KG1 (cell line): ENCODE results near the gene CACTIN.

ENCODE experiments used
- DNase-seq: peaks from one replicate; lab custom pipeline; 2025; lab: John Stamatoyannopoulos, UW

Gene CACTIN

DNA sequence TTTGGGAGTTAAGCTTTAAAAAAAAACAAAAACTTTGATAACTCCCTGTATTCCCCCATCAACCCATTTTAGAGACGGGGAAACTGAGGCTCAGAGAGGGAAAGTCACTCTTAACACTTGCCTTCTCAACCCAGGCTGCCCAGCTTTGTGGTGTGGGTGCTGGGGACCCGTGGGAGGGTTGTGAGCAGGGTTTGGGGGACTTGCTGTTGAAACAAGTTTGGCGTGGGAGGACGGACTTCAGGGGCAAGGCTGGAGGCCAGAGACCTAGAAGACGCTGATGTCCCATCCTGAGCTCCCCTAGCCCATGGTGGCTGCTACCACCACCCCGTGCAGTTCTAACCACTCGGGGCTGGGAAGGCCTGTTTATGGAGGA lies 747 bp upstream of the CACTIN start:
- DNase-seq: no peak

DNA sequence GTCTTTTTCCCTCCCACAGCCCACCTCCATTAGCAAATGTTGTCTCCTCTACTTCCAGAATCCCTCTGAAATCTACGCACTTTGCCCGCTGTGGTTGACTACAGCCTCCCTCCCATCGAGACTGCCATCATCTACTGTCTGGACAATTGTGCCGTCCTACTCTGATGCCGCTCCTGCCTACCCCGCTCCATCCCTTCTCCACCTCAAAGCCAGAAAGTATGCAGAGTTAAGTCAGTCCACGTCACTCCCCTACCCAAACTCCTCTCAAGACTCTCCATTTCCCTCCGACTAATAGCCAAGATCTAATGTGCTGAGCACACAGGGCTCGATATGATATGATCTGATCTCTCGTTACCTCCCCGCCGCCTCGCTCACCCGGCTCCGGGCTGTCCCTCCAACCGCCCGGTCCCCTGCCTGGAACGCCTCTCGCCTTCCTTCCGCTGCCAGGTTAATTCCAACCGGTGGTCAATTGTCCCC lies 556 bp downstream of the CACTIN start:
- DNase-seq: no peak

DNA sequence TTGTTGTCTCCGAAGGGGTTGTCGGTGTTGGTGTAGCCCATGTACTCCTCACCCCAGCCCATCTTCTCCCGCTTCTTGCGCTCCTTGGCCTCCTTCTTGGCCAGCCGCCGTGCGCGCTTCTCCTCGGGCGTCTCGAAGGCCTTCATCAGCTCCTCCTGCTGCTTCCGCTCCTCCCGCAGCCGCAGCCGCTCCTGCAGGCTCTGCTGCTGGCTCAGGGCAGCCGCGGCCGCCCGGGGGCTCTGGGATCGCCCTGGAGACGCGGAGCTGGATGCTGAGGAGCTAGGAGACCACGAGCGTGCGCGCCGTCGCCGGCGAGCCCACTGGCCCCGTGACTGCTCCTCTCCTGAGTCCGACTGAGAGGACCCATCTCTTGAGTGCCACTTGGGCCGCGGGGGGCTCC lies 2.9 kb downstream of the CACTIN start:
- no peak for DNase-seq

DNA sequence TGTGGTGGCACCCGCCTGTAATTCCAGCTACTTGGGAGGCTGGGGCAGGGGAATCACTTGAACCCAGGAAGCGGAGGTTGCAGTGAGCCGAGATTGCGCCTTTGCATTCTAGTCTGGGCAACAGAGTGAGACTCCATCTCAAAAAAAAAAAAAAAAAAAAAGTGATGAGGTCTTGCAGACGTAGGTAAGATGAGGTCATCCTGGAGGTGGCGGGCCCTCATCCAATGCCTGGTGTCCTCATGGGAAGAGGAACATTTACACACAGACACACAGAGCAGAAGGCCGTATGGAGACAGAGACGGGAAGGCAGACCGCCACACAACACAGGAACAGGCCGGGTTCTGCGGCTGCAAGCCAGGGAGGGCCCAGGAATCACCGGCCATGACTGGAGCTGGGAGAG lies 4.4 kb downstream of the CACTIN start:
- no peak for DNase-seq

DNA sequence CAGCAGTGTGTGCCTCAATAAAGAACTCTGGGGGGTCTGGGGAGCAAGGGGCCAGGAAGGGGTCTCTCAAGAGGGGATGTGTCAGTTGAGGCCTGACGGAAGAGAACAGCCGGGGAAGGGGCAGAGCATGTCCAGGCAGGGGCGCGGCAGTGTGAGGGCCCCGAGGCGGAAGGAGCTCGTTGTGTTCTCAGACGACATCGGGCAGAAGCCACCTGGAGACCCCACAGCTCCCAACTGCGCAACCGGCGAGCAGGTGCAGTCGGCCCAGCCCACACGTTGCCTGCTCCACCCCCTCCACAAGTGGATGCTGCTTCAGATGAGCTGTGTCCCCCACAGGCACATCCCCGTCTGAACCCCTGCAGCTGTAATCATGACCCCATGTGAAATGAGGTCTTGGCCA lies 4.9 kb downstream of the CACTIN start:
- DNase-seq: no peak

DNA sequence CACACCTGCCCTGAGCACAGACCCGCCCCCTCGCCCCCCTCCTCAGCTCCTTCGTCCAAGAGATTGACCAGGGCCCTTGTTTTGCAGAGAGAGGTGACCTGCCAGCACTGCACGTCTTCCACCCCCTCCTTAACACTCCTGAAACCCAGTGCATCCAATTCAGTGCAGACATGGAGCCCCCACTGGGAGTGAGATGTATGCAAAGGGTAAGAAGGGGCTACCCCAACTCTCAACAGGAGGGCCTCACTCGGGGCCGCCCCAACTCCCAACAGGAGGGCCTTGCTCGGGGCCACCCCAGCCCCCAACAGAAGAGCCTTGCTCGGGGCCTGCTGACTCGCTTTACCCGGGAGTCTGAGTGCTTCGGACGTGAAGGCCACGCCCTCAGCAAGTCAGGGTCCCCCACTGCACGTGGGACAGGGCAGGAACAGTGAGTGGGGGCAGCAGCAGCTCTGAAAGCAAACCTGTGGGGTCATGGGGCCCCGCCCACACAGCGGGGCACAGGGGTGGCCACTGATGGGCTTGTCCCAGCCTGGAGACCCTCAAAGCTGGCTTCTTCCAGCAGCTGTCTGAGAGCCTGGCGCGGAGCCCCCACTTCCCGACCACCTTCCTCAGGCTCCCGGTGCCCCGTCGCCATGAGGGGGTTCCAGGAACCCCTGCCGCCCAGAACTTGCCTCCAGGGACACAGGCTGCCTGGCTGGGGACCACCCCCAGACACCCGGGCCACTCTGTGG lies 5.6 kb downstream of the CACTIN start:
- no peak for DNase-seq

DNA sequence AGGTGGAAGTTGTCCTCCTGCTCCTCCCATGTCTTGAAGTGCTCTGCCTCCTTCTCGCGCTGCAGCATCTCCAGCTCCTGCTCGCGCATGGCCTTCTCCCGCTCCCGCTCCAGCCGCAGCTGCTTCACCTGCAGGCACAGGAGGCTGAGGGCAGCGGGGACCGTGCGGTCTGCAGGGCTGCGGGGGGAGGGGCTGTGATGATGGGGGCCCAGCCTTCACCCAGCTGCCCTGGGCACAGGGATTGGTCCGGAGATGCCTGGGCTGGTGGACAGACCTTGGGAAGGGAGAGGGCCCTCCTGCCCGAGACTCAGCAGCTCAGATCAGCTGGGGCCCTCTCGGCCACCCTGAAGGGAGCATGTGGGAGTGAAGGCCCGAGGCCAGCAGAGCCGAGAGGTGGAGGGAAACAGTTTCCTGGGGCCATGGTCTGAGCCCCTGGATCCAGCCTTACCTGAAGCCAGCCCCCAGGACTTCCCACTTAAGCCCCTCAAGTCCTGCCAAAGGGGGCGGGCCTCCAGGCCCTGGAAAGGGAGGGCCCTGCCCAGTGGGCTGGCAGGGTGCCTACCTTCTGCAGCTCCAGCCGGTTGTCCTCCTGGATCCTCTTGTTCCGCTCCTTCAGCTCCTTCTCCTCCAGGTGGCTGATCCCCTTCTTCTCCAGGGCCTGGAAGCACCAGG lies 6.3 kb downstream of the CACTIN start:
- DNase-seq: no peak

DNA sequence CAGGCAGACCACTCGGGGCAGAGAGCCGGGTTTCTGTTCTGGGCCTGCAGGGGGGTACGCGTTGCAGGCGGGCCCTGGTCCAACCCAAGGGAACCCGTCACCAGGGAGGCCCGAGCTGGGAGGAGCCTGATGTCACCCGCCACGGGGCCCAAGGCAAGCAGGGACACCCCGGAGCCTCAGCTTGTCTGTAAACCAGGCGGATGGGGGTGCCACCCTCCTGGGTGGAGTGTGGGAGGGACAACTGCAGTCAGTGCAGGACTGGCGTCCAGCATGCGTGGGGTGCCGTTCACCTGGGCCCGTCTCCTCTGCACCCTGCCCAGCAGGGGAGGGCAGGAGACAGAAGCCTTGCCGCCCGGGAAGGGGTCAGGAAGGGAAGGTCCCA lies 7.0 kb downstream of the CACTIN start:
- DNase-seq: no peak

DNA sequence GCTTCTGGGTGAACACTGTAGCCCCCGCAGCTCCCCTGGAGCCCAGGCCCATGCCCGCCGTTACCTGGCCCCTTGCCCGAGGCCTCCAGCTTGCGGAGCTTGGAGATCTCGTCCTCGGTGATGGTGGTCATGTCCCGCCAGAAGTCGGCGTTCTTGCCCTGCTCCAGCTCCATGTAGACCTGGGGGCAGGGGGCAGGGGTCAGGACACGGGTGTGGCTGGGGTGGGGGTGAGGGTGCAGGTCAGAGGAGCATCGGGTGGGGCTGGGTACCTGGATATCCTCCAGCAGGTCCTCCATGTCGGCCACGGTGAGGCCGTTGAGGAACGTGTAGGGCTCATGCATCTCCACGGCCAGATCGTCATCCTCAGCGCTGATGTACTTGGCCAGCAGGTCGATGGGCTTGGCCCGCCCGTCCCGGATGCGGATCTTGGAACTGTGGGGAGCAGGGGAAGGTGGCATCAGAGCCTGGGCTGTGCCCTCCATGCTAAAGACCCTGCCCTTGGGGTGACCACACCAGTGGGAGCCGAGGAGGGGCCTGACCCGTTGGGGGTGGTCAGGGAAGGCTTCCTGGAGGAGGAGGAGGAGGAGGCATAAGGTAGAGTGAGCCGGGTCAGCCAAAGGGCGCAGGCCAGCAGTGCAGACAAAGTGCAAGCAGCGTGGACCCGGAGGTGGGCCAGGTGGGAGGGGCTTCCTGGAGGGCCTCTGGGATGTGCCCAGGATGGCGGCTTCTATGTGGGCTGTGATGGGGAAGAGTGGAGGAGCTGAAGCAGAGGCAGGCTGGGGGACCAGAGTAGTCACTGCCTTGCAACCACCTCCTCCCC lies 7.6 kb downstream of the CACTIN start:
- DNase-seq: no peak

DNA sequence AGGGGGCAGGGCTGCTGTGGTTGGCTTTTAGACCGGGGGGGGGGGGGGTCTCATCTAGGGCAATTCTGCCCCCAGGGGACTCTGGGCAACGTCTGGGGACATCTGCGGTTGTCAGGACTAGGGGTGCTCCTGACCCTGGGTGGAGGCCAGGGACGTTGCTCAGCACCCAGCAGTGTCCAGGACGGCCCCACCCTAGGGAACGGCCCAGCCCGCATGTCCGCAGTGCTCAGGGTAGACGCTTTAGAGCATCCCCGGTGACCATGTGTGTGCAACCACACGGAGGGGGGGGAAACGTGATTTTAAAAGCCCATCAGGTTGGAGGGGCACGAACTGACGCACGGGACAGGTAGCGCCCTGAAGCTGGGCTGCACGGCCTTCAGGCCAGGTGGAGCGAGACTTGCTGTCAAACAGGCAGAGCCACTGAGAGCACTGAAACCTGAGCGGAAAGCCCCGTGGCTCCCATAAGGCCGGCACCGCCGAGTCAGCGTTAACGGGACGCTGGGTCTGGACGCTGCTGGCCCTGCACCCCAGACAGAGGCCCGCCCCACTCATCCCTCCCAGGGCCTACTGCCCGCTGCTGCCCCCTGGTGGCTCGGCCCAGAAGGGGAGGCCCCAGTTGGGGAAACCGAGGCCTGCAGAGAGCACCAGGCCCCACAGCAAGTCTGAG lies 8.3 kb downstream of the CACTIN start:
- no peak for DNase-seq

DNA sequence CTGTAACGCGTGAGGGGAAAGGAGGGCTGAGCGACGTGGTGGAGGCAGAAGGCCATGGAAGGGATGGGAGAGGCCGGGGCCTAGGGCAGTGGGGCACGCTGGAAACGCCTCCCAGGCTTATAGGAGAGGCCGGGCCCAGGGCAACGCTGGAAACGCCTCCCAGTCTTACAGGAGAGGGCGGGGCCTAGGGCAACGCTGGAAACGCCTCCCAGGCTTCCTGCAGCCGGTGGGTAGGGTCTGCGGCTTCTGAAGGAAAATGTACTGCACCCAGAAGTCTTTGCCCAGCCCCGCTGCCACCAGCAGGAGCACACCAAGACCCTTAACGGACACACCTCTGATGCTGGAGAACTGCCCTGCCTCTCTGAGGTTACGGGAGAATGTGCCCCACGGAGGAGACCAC lies 9.1 kb downstream of the CACTIN start:
- DNase-seq: no peak

DNA sequence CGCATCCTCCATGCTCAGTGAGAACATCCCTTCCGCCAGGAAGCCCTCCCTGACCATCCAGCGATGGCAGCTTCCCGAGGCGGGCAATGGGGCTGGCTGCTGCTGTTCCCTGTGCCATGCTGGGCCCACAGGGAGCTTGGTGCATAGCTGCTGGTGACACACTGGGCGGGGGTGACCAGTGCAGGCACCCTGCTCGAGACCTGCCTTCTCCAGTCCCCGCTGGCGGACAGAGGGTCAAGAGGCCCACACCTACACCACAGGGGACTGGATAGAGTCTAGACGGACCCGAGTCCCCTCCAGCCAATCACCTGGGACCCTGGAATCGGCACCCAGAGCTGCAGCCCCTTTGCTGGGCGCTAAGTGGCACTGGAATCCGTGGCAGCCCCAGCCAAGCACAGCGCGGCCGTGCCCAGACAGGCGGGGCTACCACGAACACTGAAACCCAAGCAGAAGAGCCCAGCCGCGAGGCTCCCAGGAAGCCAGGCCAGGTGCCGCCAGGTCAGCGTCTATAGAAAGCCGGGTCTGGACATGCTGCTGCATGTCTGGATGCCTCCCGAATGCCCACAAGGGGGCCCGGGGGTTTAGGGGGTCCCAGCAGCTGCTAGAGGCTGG lies 11.0 kb downstream of the CACTIN start:
- no peak for DNase-seq

DNA sequence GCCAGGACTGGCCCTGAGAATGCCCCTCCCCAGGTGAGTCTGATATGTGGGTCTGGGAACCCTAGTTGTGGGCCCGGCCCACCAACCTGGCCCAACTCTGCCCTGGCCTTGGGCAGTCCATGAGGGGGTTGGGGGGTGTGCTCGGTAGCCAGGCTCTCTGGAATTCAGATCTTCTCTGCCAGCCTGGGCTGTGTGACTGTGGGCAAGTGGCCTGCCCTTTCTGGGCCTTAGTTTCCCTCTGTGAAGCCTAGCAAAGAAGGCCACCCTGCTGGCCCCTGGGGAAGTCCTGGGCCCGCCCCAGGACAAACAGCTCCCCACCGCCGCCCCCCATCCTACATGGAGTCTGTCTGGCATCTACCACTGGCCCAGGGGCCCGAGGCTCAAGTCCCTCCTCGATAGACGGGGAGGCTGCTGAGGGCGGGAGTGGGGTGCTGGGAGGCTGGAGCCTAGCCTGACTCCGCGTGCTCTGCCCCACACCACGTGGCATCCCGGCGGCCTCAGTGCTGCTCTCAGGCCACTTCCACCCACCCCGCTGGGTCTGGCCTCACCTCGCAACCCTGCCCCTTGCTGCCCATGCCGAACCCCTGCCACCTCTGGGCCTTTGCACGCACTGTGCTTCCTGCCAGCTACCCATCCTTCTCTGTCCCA lies 11.6 kb downstream of the CACTIN start:
- no peak for DNase-seq

DNA sequence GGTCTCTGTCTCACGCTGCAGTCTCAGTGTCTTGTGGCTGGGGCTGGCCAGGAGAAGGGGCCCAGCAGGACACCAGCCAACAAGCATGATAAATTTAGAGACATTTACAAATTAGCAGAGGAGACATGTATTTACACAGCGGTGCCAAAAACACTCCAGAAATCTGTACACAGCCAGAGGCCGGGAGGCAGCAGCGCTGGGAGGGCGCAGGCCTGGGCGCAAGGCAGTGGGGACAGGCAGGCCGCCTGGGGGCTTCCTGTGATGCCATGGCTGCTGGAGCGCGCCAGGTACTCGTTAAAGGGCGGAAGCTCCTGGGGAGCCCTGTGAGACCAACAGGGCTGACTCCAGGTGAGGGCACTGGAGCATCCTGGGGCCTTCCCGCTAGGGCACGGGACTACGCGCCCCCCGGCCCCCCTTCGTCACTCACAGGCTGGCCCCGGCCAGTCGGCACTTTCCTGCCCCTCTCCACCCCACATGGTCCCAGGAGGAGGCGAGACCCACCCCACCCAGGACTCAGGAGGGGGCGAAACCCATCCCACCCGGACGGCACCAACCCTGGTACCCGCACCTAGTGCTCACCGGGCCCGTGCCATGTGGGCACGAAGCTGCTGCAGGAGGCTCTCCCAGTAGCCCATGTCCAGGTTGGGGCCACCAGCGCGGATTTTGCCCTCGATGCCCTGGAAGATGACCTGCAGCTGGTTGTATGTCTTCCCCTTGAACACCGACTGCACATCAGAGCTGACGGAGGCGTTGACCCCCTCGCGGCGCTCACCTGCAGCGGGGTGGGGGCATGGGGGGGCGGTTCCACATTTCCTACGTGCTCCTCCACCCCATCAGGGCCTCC lies 12.6 kb downstream of the CACTIN start:
- no peak for DNase-seq

DNA sequence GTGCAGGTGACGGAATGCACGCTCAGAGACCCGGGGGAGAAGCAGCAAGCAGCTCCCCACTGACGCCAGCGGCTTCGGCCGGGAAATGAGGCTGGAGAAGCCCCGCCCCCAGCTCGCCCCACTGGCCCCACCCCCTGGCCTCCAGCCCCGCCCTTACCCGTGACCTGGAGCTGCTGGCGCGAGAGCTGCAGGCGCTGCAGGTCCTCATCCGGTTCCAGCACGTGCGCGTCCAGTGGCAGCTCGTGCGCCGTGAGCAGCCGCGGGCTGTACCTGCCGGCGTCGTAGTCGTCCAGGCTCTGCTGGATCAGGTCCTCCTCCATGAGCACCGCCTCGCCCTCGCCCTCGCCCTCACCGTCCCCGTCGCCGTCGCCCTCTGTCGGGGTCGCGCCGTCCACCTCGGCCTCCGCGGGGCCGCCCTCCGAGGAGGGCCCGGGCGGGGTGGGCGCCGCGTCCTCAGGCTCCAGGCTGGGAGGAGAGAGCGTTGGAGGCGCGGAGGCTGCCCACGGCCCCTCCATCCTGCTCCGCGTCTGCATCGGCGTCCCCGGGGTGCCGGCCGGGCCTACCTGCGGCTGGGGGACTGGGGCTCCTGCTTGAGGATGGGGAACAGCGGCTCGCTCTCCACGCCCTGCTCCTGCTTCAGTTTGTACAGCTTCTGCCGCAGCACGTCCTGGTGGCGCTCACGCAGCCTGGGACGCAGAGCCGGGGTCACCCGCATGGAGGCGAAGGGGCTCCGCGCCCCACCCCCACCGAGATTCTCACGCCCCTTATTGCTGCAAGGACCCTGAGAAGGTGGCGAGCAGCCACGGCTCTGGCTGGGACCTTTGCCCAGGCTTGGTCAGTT lies 13.5 kb downstream of the CACTIN start:
- no peak for DNase-seq

DNA sequence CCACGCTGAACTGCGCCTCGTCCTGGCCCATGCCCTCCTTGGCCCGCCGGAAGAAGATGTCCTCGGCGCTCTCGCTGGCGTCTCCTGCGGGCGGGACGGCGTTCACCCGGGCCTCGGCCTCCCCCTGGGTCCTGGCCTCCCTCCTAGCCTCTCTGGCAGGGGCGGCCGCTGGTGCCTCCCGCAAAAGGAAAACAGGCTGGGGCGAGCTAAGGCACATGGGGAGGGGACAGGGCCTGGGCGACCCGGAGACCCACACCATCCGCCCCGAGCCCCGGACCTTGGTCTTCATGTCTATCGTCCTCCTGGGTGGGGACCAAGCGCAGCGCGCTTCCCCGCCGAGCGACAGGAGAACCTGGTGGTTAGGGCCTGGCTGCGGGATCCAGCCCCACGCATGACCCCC lies 14.3 kb downstream of the CACTIN start:
- DNase-seq: no peak

DNA sequence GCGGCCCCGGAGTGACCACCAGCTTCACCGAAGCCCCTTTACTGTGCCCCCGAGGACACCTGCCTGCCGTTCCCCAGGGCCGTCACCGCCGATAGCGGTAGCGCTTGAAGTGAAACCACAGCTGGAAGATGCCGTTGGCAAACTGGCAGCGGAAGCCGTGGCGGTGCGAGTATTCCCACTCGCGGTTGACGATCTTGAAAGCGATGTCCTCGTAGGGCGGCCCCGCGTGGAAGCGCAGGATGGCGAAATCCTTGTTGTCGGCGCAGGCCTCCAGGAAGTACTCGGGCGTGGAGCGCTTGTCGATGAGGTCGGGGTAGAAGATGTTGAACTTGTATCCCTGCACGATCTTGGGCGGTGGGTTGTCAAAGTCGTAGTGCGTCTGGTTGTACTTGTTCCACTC lies 14.7 kb downstream of the CACTIN start:
- DNase-seq: no peak

DNA sequence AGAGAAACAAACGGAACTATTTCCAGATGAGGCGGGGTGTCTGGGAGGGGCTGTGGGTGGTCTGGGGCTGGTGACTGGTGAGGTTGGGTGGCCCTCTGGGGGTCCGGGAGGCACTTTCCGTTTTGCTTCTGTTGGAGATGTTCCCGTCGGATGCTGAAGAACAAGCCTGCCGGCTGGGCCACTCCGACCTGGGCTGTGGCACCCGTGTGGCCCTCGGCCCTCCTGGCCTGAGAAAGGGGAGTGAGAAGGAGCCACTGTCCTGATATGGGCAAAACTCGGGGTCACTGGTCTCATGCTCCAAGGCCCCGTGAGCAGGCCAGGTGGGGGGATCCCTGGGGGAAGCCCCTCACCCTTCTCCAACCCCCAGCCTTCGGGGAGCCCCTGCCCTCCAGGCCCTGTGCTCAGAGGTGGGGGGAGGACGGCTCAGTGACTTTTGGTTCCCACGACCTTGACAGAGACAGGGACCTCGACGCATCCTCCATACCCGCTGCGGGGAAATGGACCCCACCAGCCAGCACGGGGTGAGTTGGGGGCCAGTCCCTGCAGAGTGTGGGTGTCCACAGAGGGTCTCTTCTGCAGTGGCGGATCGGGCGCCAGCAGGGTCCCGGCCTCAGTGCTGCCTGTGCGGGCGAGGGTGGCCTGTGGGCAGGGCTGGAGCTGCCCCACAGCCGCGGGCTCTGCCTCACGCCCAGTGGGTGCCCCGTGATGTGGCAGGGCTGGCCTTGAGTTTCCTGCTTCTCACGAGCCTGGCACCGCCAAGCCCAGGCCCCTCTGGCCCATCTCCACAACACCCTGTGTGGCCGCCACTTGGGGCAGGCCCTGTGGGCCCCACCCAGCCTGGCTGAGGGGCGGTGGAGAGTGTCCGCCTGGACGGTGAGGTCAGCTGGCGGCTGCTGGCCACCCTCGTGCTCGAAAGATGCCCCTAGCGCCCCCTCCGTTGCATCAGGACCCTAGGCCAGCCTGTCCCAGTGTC lies 15.6 kb downstream of the CACTIN start:
- DNase-seq: no peak
